HG03196 (cell line): ENCODE results near the gene LTN1.

ENCODE experiments used
- ATAC-seq: cut with Tn5 transposase; IDR thresholded peaks from one replicate; pipeline ENCODE4 v1.9.1; 2021; ENCODE audit not compliant: unreplicated experiment

The LTN1 gene

DNA sequence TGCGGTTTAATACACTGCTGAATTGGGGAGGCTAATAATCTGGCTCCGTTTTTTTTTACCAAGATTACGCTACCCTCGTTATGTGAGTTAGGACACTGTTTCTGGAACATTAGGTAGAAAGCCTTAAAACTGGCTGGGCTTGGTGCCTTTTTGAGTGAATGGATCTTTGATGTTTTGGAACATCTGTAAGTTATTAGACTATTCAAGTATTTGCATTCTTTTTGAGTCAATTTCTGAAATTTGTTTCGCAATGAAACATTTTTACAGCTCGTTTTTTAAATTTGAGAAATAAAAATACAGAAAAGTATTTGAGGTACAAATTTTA is 106.9 kb downstream of the LTN1 start:
- ATAC-seq: no peak

DNA sequence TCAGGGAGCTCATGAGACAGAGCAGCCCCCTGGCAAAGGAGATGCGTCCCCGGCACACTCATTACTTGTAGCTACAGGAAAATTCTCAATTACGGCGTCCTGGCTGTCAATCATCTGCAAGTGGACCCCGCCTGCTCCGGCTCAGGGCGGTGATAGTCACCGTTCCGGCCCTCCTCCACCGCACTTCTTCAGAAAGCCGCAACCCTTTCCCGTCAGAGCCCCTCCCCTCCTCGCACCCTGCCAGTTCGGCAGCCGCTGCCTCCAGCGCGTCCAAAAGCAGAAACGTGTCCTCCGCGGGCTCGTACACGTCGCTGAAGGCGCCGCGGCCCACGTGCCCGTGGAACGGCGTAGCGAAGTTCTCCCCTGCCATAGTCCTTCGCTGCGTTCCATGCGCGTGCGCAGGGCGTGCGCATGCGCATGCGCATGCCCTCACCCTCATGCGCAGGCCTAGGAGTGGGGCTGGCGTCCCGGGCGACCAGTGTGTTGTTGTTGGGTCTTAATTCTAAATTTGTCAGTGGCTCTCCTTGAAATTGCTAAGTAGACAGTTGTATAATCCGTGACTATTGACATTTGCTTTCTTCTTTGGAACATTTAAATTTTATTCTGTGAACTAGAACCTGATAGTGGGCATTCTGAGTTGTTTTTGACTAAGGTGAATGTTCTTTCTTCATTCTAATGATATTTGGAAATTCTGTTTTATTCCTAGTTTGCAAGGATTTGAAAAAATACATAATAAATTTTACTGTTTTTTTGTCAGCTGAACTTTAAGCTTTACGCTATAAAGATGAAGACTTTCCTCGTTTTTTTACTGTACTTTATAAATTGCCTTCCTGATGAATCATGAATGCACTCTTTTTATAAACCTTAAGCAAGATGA is 107.5 kb downstream of the LTN1 start:
- peak; percentile 96 for ATAC-seq

DNA sequence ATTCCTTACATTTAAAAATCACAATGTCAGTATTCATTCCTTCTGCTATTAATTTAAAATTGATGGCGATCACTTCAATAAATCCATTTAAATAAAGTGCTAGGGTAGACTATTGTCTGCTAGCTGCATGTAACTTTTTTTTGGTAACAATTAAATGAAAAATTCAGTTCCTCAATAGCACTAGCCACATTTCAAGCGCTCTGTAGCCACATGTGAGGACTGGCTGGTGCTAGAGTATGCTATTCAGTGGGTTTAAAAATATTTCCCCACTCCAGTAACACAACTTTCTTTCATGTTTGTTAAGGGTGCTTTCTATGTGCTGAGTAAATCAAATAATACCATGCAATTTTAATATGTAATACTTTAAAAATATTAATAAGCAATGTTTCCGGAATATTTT is 108.2 kb downstream of the LTN1 start:
- no peak for ATAC-seq

DNA sequence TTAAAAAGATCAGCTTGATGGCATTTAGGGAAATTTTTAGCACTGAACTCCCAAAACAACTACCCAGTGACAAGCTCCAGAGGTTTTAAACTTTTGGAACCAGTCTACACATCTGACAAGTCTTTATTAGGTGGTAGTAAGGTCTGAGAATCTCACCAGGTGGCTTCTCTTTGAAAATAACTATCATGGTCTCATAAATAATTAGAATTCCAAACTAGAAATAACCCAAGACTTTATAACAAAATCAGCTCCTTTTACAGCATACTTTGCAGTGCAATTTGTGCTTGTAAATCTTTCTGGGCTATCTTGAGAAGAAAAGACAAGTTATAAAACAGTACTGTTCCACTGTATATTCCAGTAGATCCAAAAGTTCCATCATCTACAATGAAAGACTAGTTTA is 108.7 kb downstream of the LTN1 start:
- ATAC-seq: no peak

DNA sequence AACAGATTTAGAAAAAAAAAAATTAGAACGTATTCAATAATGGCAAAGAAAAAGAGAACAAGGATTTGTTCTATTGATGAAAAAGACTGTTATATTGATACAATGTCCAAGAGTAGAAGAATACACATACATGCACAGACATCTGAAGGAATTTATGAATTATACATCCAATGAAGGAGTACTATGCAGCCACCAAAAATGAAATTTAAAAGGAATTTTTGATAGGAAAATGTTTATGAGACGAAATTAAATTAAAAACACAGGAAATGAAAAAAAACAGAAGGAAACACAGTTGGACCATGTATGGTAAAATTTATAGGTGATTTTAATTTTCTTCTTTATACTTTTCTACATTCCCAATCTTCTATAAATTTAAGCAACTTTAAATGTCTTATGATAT is 110.3 kb downstream of the LTN1 start:
- no peak for ATAC-seq
